ENCODE data around the gene ANXA1.

GRCh38 chr9:73153793-73154227, 2.1 kb downstream of the ANXA1 start:
- TF ChIP-seq CTCF (IDR thresholded peaks at IDR 0.05; ENCODE audit: low read length): no peak
- TF ChIP-seq EZH2 (IDR thresholded peaks at IDR 0.05; ENCODE audit: borderline replicate concordance, low read length): no peak

All from OCI-LY1 (cell line).